GM10248 (cell line): ENCODE results near the gene BCAR3.

Experiments
- CTCF ChIA-PET: fragments of 300-600 bp; sonication (Branson Sonifier 250); formaldehyde crosslinking; extraction: SDS; loops from one replicate; lab custom pipeline; 2021; ENCODE audit warnings: antibody characterized with exemption; lab: Yijun Ruan, JAX
- POLR2A ChIA-PET: fragments of 350-650 bp; sonication (Branson Sonifier 250); formaldehyde crosslinking; extraction: SDS; loops from one replicate; lab custom pipeline; 2020; ENCODE audit warnings: antibody characterized with exemption; lab: Yijun Ruan, JAX
- DNase-seq: peaks from one replicate; pipeline ENCODE4 v3.0.0; 2012; ENCODE audit errors: extremely low spot score
- CTCF ChIP-seq: IDR thresholded peaks from 2 replicates; pipeline ENCODE4 v1.5.1; 2012; ENCODE audit warnings: mild to moderate bottlenecking, low read depth; ENCODE audit errors: extremely low read depth, missing control alignments, control extremely low read depth

The BCAR3 gene

GRCh38 chr1:93573940-93574469 lies 107.6 kb downstream of the BCAR3 start:
- DNase-seq: no peak
- POLR2A ChIA-PET: no interaction called here
- CTCF ChIA-PET: interaction anchor here (1.1 to 2.0 kb wide), 2 partner anchors 9 to 55 kb away, joined by 3 to 4 read pairs; no protein-coding TSS in a partner anchor
- no peak for TF ChIP-seq CTCF

GRCh38 chr1:93571623-93572310 lies 109.9 kb downstream of the BCAR3 start:
- ChIA-PET CTCF (no interaction called here), POLR2A (no interaction called here)
- TF ChIP-seq CTCF: no peak
- DNase-seq: no peak

- POLR2A ChIA-PET: no interaction called here
- no peak for DNase-seq
- CTCF ChIA-PET: interaction anchor here (1.0 to 1.4 kb wide), 2 partner anchors 17 to 60 kb away, joined by 3 to 4 read pairs; no protein-coding TSS in a partner anchor
- TF ChIP-seq CTCF: no peak
These were observed 112.1 kb downstream of the BCAR3 start for GRCh38 chr1:93569489-93569888.

- CTCF ChIA-PET: interaction anchor here (1.2 kb wide), 1 partner anchor 15 kb away, joined by 3 read pairs; no protein-coding TSS in a partner anchor
- DNase-seq: no peak
- no peak for TF ChIP-seq CTCF
- POLR2A ChIA-PET: no interaction called here
These were observed 114.2 kb downstream of the BCAR3 start for GRCh38 chr1:93567255-93567918.

- no peak for DNase-seq
- POLR2A ChIA-PET: no interaction called here
- CTCF ChIA-PET: interaction anchor here (1.2 kb wide), 1 partner anchor 14 kb away, joined by 3 read pairs; no protein-coding TSS in a partner anchor
- no peak for TF ChIP-seq CTCF
These were observed 115.4 kb downstream of the BCAR3 start for GRCh38 chr1:93566227-93566626.

- ChIA-PET CTCF (no interaction called here), POLR2A (no interaction called here)
- no peak for DNase-seq
- TF ChIP-seq CTCF: no peak
These were observed 116.0 kb downstream of the BCAR3 start for GRCh38 chr1:93565496-93566206.
